GM18507 (cell line): ENCODE data around the gene ANKRD42.
"Not testable (repeated sequence)": the region's sequence is repeated elsewhere in the genome, so short reads cannot be mapped to it uniquely, and the experiment has no call there.

ENCODE experiments used
- DNase-seq: peaks from one replicate; pipeline ENCODE4 v3.0.0; 2011; ENCODE audit warnings: low read depth; ENCODE audit not compliant: insufficient read length; ENCODE audit errors: extremely low spot score
- FAIRE-seq: peaks from 2 replicates; lab custom pipeline; 2011; peaks lifted over from hg19 to GRCh38; lab: Jason Lieb, UNC

The ANKRD42 gene

DNA sequence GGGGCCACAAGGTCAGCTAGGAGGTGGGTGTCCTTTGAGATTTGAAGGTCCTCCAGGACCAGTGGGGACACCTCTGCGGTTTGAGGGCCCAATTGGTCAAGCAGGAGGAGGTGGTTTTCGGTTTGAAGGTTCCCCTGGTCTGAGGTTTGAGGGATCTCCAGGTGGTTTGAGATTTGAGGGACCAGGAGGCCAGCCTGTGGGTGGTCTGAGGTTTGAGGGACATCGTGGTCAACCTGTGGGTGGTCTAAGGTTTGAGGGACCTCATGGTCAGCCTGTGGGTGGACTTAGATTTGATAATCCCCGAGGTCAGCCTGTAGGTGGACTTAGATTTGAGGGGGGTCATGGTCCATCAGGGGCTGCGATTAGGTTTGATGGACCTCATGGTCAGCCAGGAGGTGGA is 24.8 kb upstream of the ANKRD42 start:
- DNase-seq = no peak
- no peak for FAIRE-seq

DNA sequence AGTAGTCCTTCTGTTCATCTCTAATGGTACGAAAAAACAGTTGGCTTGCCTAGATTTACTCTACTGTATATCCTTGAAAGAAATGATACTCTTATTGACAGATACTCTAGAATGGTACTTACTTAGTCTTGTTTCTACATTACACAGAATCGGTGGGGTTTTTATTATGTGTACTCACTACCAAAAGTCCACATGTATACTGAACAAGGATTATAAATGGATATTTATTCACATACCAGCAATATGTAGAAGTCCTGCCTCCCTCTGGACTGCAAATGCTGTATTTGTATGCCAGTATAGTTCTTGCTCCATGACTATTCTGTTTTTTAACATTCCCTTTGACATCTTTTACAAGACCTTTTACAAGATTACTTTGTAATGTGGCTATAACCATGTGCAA is 22.6 kb upstream of the ANKRD42 start:
- DNase-seq (no peak), FAIRE-seq (no peak)

DNA sequence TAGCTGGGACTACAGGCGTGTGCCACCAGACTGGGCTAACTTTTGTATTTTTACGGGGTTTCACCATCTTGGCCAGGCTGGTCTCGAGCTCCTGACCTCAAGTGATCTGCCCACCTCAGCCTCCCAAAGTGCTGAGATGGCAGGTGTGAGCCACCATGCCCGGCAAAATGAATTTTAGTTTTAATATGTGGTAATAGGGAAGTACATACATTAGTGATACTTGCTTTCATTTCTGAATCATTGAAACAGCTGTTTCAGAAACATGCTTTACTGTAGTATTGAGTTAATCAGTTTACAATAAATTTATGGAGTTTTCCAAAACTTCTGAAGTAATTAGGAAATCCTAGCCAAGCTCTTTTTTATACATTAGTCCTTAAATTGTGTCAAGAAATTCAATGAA is 21.0 kb upstream of the ANKRD42 start:
- FAIRE-seq (no peak), DNase-seq (no peak)

DNA sequence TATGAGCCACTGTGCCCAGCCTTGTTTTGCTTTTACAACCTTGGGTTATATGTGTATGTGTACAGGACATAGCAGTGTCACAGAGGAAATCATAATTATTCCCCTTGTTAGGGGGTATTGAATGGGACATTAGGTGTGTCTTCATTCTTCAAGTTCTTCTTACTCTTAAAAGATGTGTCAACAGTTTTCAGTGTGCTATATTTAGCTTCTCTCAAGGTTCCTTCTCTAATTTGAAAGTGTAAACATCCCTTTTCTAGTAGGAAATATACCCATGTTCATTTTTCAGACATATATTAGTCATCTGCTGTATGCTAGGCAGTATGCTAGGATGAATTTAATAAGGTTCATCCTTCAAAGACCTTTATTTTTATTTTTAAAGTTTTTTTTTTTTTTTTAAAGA is 19.5 kb upstream of the ANKRD42 start:
- FAIRE-seq (no peak), DNase-seq (no peak)

DNA sequence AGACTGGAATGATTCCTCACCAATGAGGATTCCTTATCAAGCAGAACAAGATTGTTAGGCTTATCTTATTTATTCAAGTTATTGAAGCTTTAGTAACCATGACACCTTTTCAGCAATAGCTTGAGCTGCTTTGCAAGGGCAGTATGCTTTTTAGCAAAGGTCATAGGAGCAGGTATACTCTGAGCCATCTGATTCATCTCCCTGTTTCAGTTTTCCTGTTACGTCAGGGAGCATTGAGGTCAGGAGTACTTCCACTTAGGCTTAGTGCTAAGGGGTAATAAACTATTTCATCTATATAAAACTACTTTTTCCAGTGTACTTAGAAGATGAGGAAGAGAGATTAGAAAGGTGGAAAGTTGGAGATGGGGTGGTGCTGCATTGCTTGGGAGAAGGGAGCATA is 17.7 kb upstream of the ANKRD42 start:
- FAIRE-seq (no peak), DNase-seq (no peak)

DNA sequence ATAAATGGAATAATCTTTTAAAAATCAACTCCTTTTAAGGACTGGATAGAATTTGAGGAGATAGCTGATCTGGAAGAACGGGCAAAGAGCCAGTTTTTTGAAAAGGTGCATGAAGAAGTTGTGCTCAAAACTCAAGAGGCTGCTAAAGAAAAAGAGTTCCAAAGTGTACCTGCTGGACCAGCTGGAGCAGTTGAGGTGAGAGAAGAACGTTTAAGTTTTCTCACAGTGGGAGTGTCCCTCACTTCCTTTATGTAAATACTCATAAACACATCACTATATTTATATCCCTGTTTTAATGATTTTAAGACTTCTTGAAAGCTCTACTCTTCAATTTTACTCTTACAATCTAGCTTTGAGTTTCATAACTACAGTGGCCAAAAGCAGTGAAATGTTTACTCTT is 11.7 kb upstream of the ANKRD42 start:
- FAIRE-seq (no peak), DNase-seq (no peak)

DNA sequence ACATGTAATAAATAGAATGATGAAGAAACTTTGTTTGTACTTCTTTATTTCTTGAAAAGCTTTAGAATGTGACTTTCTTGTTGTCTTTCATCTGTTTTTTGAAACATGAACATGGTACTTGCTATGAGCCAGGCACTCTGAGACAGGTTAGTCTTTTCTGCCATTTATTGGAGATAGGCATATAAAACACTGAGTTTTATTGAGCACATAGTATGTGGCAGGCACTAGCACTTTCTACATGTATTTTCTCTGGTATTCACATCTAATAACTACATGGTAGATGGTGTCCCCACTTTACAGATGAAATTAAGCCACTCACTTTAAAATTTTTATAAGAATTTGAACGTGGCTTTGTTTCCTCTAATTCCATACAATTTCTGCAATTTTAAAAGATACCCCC is 7.7 kb upstream of the ANKRD42 start:
- no peak for DNase-seq
- FAIRE-seq = no peak

DNA sequence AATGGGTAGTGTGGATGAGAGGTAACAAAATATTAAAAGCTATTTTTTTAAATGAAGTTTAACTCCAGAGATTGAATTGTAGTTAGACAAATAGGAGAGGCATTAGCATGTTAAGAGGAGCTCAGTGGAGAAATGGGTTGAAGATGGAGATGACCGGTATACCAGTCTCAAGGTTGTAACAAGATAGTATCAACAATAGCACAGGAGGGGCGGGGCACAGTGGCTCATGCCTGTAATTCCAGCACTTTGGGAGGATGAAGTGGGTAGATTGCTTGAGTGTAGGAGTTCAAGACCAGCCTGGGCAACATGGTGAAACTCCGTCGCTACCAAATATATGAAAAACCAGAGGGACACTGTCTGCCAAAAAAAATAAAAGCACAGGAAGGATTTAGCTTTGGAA is 6.0 kb upstream of the ANKRD42 start:
- DNase-seq (no peak), FAIRE-seq (no peak)

DNA sequence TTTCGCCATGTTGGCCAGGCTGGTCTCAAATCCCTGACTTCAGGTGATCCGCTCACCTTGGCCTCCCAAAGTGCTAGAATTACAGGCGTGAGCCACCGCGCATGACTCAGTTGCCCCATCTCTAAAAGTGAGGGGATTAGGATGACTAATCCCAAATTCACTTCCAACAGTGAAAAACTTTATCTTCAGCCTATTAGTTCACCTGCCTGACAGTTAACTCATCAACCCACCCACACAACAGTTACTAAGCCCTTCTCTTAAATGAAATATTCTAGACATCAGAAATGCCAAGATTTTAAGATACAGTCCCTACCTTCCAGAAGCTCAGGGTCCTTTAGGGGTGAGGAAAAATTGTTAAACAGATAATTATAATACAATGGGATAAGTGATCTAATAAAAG is 2.0 kb upstream of the ANKRD42 start:
- DNase-seq = no peak
- no peak for FAIRE-seq

DNA sequence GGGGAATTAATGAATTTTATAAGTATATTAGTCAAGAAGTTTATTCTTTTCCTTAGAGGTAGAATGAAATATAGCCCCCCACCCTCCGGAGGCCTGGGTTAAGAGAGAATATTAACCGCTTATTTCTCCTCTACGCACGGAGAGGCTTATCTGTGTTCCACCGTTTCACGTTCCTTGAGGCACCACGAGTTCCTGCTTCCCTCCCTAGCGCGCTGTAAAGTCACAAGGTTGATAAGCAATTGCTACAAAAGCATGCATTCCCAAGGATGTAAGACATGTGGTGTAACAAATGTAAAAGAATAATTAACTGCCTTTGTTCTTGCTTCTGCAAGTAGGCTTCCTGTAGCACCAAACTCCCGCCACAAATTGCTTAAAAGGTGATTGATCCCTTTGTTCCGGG is 1.5 kb upstream of the ANKRD42 start:
- DNase-seq = no peak
- no peak for FAIRE-seq

DNA sequence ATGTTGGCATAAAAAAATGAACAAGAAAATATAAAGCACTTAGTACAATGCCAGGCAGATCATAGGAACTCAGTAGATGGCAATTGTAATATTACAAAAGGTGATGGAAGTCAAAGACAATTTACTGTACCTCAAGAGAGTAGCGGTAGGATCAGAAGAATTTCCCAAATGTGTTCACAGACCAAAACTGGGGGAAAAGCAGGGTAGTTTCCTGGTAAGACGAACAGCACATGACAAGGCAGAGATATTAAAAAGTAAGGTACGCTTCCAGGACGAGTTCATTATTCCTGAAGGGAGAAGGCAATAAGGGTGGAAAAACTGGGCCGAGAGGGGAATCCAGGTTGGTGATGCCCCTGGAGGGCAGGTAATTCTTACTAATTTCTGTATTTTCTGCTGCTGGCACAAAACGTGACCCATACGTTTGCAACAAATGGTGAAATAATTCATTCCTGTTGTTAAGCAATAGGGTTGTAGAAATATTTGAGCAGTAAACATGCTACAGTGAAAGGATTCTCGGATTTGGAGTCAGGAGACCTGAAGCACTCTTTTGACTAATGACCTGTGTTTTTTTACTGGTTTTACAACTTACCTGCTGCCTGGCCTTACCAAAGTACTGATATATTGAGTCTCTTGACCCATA is 786 bp upstream of the ANKRD42 start:
- FAIRE-seq (no peak), DNase-seq (no peak)

DNA sequence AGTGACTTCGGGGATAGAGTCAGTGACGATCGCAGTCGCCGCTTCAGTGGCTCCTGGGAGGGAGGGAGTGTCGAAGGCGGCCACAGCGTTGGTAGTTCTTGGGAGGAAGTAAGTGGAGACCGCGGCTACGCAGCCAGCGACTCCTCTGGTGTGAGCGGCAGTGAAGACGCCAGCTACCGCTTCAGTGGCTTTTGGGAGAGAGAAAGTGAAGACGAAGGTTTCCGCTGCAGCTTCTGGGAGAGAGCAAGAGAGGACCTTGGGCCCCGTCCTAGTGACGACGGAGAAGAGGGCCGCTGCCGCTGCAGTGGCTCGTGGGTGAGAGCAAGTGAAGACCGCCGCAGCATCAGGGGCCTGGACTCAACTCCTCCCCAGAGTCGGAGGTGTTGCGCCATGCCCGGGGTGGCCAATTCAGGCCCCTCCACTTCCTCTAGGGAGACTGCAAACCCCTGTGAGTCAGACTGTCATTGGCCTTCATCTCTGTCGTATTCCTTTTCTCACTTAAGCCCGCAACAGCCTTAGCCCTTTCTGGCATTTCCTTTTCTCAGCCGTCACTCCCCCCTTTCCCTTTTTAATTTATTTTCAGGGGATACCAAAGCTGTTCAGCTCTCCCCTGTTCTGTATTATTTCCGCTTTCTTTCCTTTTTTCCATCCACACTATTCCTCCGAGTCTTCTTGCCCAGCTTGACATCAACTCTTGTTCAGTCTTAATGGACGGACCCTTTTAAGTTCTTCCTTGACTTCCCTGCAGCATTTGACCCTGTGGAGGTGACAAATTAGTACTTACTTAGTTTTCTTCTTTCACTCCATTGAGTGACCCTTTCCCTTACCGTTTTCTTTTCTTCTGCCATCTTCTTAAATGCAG is 1.0 kb downstream of the ANKRD42 start:
- DNase-seq = peak; percentile 25
- peak; percentile 47 for FAIRE-seq

DNA sequence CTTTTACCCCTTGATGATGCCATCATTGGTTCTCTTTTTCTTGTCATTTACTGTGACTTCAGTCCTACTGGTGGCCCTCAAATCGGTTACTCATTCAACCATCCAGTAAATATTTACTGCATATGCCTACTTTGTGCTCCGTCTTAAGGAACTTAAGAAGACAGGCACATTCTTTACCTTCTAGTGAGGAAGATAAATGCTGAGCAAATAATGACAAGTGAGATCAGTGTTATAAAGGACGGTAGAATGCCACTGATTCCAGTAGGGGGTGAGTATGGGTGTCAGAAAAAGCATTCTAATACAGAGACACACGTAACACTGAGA is 1.6 kb downstream of the ANKRD42 start:
- DNase-seq (no peak), FAIRE-seq (no peak)

DNA sequence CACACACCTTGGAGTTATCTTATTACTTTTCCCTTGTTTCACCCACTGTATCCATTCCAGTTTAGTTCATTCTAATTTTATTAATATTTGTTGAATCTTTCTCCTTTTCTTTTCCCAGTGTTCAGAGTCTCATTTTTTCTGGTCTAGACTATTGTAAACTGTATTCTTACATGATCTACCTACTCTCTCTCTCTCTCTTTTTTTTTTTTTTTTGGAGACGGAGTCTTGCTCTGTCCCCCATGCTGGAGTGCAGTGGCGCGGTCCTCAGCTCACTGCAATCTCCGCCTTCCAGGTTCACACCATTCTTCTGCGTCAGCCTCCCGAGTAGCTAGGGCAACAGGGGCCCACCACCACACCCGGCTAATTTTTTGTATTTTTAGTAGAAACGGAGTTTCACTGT is 2.1 kb downstream of the ANKRD42 start:
- no peak for FAIRE-seq
- DNase-seq = no peak

DNA sequence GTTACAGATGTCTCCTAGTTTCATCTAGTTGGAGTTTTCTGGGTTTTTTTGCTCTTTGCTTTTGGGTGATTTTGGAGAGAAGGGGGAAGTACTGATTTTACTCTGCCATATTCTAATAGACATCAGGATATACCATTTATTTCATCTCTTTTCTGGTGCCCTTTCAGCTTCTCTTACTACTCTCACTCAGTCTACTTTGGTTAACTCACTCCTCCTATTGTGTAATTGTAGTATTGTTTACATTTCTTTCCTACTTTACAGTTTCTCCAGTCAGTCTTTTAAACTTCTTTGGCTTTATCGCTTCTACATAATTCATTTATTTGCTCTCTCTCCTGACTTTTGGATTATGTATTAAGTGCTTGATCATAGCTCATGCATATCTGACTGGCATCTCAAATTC is 6.5 kb downstream of the ANKRD42 start:
- no peak for DNase-seq
- FAIRE-seq = no peak

DNA sequence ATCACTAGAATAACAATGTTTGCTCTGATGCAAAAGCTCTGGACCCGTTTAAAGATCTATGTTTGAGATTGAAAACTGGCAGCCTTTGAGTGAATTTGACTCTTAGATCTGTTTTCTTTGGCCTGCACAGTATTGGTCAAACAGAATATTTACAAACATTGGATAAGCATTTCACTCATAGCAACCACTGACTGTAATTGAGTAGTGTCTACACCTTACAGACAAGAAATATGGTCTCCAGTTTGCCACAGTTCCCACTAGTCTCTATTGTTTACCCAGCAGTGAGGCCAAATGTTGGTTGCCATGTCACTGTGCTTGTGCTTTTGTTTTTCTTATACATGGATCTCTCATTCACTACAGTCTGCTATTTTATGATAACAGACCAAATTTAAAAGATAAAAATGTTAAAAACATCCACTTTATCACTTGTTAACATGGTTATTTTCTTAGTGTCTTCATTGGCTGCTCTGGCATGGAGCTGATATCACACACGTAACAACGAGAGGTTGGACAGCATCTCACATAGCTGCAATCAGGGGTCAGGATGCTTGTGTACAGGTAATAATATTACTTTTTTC is 12.2 kb downstream of the ANKRD42 start:
- DNase-seq (no peak), FAIRE-seq (no peak)

DNA sequence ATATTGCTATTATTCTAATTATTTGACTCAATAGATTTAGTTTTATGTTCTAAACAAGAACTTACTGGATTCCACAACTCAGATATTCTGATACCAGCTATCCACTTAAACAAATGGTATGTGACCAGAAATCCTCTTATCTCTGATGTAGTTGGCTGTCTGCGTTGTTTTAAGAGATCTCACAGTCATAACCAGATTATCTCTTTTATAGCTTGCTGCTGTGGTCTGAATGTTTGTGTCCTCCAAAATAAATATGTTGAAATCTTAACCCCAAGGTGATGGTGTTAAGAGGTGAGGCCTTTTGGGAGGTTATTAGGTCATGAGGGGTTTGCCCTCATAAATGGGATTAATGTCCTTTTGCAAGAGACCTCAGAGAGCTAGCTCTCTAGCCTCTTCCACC is 12.7 kb downstream of the ANKRD42 start:
- DNase-seq = no peak
- FAIRE-seq = no peak

DNA sequence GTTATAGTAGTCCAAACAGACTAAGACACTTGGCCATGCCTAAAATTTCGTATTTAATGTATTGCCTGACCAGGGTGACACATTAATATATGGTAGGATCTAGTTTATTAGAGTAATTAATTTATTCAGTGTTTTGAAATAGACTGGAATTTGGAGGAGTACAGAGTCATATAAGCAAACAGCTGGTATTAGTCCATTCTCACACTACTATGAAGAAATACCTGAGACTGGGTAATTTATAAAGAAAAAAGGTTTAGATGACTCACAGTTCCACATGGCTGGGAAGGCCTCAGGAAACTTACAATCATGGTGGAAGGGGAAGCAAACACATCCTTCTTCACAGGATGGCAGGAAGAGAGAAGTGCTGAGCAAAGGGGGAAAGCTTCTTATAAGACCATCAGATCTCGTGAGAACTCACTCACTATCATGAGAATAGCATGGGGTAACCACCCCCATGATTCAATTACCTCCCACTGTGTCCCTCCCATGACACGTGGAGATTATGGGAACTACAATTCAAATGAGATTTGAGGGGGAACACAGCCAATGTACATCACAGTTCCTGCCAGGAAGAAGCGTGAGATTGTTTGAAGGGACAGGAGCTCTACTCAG is 13.4 kb downstream of the ANKRD42 start:
- not testable (repeated sequence) for DNase-seq, FAIRE-seq

DNA sequence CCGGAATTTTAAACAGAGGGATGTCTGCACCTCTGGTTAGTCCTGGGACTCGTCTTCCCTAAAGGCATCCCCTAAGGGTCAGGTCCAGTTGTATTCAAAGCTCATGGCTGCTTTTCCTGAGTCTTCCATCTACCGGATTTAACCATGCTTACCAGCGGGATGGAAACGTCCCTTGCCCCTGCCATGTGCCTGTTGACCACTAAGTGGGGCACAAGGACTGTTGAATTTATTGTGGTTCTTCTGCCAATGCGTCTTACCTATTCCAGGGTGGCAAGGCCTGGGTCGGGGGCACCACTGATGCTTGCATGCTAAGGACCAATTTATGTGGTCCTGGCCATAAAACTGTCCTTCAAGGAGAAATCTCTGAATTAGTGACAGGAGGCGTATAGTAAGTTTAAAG is 25.6 kb downstream of the ANKRD42 start:
- no peak for FAIRE-seq

DNA sequence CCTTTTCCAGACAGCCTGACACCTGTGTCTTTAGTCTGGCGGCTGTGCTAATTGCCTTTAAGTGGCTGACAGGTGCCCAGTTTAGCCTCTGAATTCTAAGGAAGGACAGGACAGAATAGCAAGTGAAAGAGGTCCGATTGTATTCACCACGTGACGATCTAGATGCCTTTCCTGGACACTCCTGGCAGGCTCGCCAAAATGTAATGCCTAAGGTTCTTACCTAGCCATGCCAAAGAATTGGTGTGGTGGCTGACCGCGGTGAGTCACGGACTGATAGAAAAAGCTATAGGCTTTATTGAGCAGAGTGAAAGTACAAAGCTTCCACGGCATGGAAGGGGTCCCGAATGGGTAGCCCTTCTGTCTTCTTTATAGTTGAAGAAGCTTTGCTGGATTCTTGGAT is 26.7 kb downstream of the ANKRD42 start:
- FAIRE-seq = no peak
- no peak for DNase-seq

More for the DNA sequence above, 25.6 kb downstream of the ANKRD42 start:
- no peak for DNase-seq

DNA sequence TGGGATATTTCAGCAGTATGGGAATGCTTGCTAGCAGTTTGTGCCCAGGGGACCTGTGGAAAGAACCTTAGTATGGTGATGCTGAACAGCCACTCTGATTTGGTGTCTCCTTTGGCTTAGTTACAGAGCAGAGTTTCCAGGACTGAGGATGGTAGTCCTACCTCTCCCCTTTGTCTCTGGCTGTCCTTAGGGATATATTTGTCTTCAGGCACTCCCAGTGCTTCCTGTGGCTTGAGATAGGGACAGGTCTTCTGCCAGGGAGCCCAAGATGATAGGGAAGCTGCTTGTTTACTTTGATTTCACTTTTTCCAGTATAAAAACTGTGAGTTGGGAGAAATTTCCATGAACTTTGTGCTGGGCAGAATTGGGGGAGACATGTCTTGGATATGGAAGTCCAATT is 28.2 kb downstream of the ANKRD42 start:
- FAIRE-seq = no peak

More for the DNA sequence above, 28.2 kb downstream of the ANKRD42 start:
- DNase-seq = no peak
